Muscle of leg (tissue), 11 donors: ENCODE measurements around the gene ABHD15. TPM values are rescaled to one million over a fixed set of nuclear protein-coding genes. Genes with fewer than 3 reads are reported as not detected.
A peak's percentile ranks its signal among the peaks of the same experiment; 100 is the strongest.
"Not testable (repeated sequence)": the region's sequence is repeated elsewhere in the genome, so short reads cannot be mapped to it uniquely, and the experiment has no call there.

Source experiments
- DNase-seq: peaks from one replicate; pipeline ENCODE4 v3.0.0; 2013
- H3K27ac ChIP-seq: one replicate; pipeline ENCODE4 v1.5.1; 2013; ENCODE audit warnings: mild to moderate bottlenecking, low read length, control low read depth
- H3K27me3 ChIP-seq: one replicate; pipeline ENCODE4 v1.6.1; 2013; ENCODE audit warnings: low read length; ENCODE audit not compliant: control insufficient read depth, insufficient read depth
- H3K36me3 ChIP-seq: one replicate; pipeline ENCODE4 v1.6.1; 2013; ENCODE audit warnings: low read length; ENCODE audit not compliant: control insufficient read depth, insufficient read depth
- H3K4me1 ChIP-seq: one replicate; pipeline ENCODE4 v1.6.1; 2013; ENCODE audit warnings: low read length; ENCODE audit not compliant: control insufficient read depth, insufficient read depth
- H3K4me3 ChIP-seq: one replicate; pipeline ENCODE4 v1.5.1; 2013; ENCODE audit warnings: low read length, control low read depth
- H3K9me3 ChIP-seq: replicated peaks from 2 replicates; pipeline ENCODE4 v1.6.1; 2013; ENCODE audit warnings: low read depth, low read length; ENCODE audit not compliant: control insufficient read depth
- WGBS: methylation state at CpG from one replicate; pipeline ENCODE4 v1.1.5; 2013; ENCODE audit warnings: missing lambda C conversion rate; ENCODE audit not compliant: insufficient coverage; 5-methylcytosine and 5-hydroxymethylcytosine counted together
- polyA plus RNA-seq, 8 donors: library from polyadenylated mRNA; unstranded; fragments of 120-200 nt; gene quantifications; one replicate each; pipeline versions ENCODE4 v1.2.1 to v1.2.3, GENCODE V29; 2013; ENCODE audit warnings: inconsistent platforms in 1 of 8, low replicate concordance in 1 of 8; ENCODE audit not compliant: insufficient read length in 8 of 8, insufficient read depth in 1 of 8
- total RNA-seq: library from RNA; stranded (reverse); fragments of 120-200 nt; gene quantifications from one replicate; pipeline ENCODE4 v1.2.4, GENCODE V29; 2013

The ABHD15 gene
- total and polyA plus RNA-seq, 9 donors: 3.1 to 4.7 (median 3.4) TPM

GRCh38 chr17:29567554-29568330, 905 bp upstream of the ABHD15 start:
- Histone ChIP-seq H3K27me3 (peaks cover 25% of the 10 kb centered on the region), H3K27ac (peak overlapping the region; percentile 87), H3K4me3 (peak overlapping the region; percentile 90), H3K36me3 (peaks cover 20% of the 10 kb centered on the region), H3K4me1 (peaks cover 47% of the 10 kb centered on the region), H3K9me3 (no peaks in the 10 kb centered on the region)
- WGBS: under 1% methylated on average over 48 of the region's 63 CpGs
- peak; percentile 53 for DNase-seq

- H3K27me3 ChIP-seq: peaks cover 25% of the 10 kb centered on the region
- WGBS: under 1% methylated on average over 27 of the region's 27 CpGs
- H3K27ac ChIP-seq: no peak overlapping the region
- peaks cover 19% of the 10 kb centered on the region for H3K36me3 ChIP-seq
- no peaks in the 10 kb centered on the region for H3K9me3 ChIP-seq
- peak overlapping the region; percentile 90 for H3K4me3 ChIP-seq
- no peak for DNase-seq
- peaks cover 45% of the 10 kb centered on the region for H3K4me1 ChIP-seq
Measured at GRCh38 chr17:29567304-29567553, 392 bp upstream of the ABHD15 start.

GRCh38 chr17:29565643-29566472, 979 bp downstream of the ABHD15 start:
- peaks cover 10% of the 10 kb centered on the region for H3K36me3 ChIP-seq
- H3K27me3 ChIP-seq: peaks cover 25% of the 10 kb centered on the region
- H3K9me3 ChIP-seq: no peaks in the 10 kb centered on the region
- WGBS: 22% methylated on average over 54 of the region's 55 CpGs
- H3K4me1 ChIP-seq: peaks cover 45% of the 10 kb centered on the region
- no peak overlapping the region for H3K27ac ChIP-seq
- peak; percentile 29 for DNase-seq
- peak overlapping the region; percentile 39 for H3K4me3 ChIP-seq

- 100% methylated on average over 1 of the region's 3 CpGs for WGBS
- H3K27ac ChIP-seq: no peak overlapping the region
- H3K9me3 ChIP-seq: no peaks in the 10 kb centered on the region
- no peak for DNase-seq
- H3K36me3 ChIP-seq: peaks cover 6% of the 10 kb centered on the region
- peaks cover 38% of the 10 kb centered on the region for H3K4me1 ChIP-seq
- H3K4me3 ChIP-seq: no peak overlapping the region
- H3K27me3 ChIP-seq: peaks cover 25% of the 10 kb centered on the region
Measured at GRCh38 chr17:29563816-29564215, 3.0 kb downstream of the ABHD15 start.

GRCh38 chr17:29562615-29563014, 4.2 kb downstream of the ABHD15 start:
- peaks cover 24% of the 10 kb centered on the region for H3K27me3 ChIP-seq
- no peak overlapping the region for H3K27ac ChIP-seq
- peaks cover 6% of the 10 kb centered on the region for H3K36me3 ChIP-seq
- no peak for DNase-seq
- H3K4me1 ChIP-seq: peaks cover 32% of the 10 kb centered on the region
- 72% methylated on average over 17 of the region's 18 CpGs for WGBS
- H3K4me3 ChIP-seq: no peak overlapping the region
- H3K9me3 ChIP-seq: no peaks in the 10 kb centered on the region

GRCh38 chr17:29561554-29562517, 5.0 kb downstream of the ABHD15 start:
- WGBS: 60% methylated on average over 12 of the region's 17 CpGs
- Histone ChIP-seq H3K27ac (peak overlapping the region; percentile 13), H3K9me3 (no peaks in the 10 kb centered on the region), H3K4me3 (no peak overlapping the region), H3K4me1 (peaks cover 30% of the 10 kb centered on the region), H3K27me3 (peaks cover 20% of the 10 kb centered on the region), H3K36me3 (peaks cover 6% of the 10 kb centered on the region)
- DNase-seq: peak; percentile 41

- H3K4me1 ChIP-seq: peaks cover 16% of the 10 kb centered on the region
- peak; percentile 40 for DNase-seq
Measured at GRCh38 chr17:29560316-29560715, 6.5 kb downstream of the ABHD15 start.

GRCh38 chr17:29559640-29560039, 7.2 kb downstream of the ABHD15 start:
- Histone ChIP-seq H3K36me3 (peaks cover 6% of the 10 kb centered on the region), H3K27ac (no peak overlapping the region), H3K9me3 (no peaks in the 10 kb centered on the region), H3K27me3 (peaks cover 3% of the 10 kb centered on the region), H3K4me1 (peaks cover 16% of the 10 kb centered on the region), H3K4me3 (no peak overlapping the region)
- WGBS: no CpG with 5 or more reads among the region's 2 CpGs
- no peak for DNase-seq

More at GRCh38 chr17:29560316-29560715, 6.5 kb downstream of the ABHD15 start:
- no CpG with 5 or more reads among the region's 6 CpGs for WGBS
- Histone ChIP-seq H3K9me3 (no peaks in the 10 kb centered on the region), H3K4me3 (no peak overlapping the region), H3K36me3 (peaks cover 6% of the 10 kb centered on the region), H3K27ac (no peak overlapping the region), H3K27me3 (peaks cover 8% of the 10 kb centered on the region)

GRCh38 chr17:29558139-29558538, 8.7 kb downstream of the ABHD15 start:
- not testable (repeated sequence) for H3K36me3 ChIP-seq, H3K4me1 ChIP-seq, H3K9me3 ChIP-seq, H3K27me3 ChIP-seq, H3K4me3 ChIP-seq, H3K27ac ChIP-seq, DNase-seq
- 84% methylated on average over 2 of the region's 5 CpGs for WGBS

GRCh38 chr17:29557739-29558116, 9.1 kb downstream of the ABHD15 start:
- Histone ChIP-seq H3K27ac (no peak overlapping the region), H3K36me3 (peaks cover 6% of the 10 kb centered on the region), H3K4me3 (no peak overlapping the region), H3K27me3 (no peaks in the 10 kb centered on the region), H3K9me3 (no peaks in the 10 kb centered on the region), H3K4me1 (peaks cover 9% of the 10 kb centered on the region)
- no peak for DNase-seq
